Natural killer cell (primary cell): ENCODE data around the gene GABBR2. TPM values are rescaled to one million over a fixed set of nuclear protein-coding genes. Genes with fewer than 3 reads are reported as not detected.

Experiments used
- ATAC-seq, 3 donors: fragments of 150-1000 bp in 2 of 3; fragments of 200-7000 bp in 1 of 3; cut with Tn5 transposase; 1 replicate in 1 of 3; 2 replicates in 2 of 3; pipeline ENCODE4 v1.10.0; 2021; ENCODE audit warnings: mild to moderate bottlenecking in 2 of 3, moderate library complexity in 2 of 3
- DNase-seq, 2 donors: peaks; one replicate each; pipeline versions ENCODE4 v3.0.0 to v3.0.0-alpha.2; 2013 to 2021; ENCODE audit warnings: mixed read lengths in 1 of 2
- H3K27ac ChIP-seq: one replicate; pipeline ENCODE4 v1.5.1; 2013; ENCODE audit warnings: mild to moderate bottlenecking, low read length
- H3K27me3 ChIP-seq: one replicate; pipeline ENCODE4 v1.6.1; 2013; ENCODE audit warnings: low read length; ENCODE audit not compliant: control insufficient read depth, insufficient read depth
- H3K36me3 ChIP-seq: one replicate; pipeline ENCODE4 v1.6.1; 2013; ENCODE audit warnings: low read length; ENCODE audit not compliant: control insufficient read depth, insufficient read depth
- H3K4me1 ChIP-seq: one replicate; pipeline ENCODE4 v1.6.1; 2013; ENCODE audit warnings: low read length; ENCODE audit not compliant: control insufficient read depth, insufficient read depth
- H3K4me3 ChIP-seq: one replicate; pipeline ENCODE4 v1.5.1; 2013; ENCODE audit warnings: low read length
- H3K9me3 ChIP-seq: one replicate; pipeline ENCODE4 v1.6.1; 2013; ENCODE audit warnings: low read length; ENCODE audit not compliant: control insufficient read depth, insufficient read depth
- H3K27ac Mint-ChIP-seq, 2 donors: one replicate each; pipeline ENCODE4 v1.8.0; 2022; ENCODE audit warnings: mild to moderate bottlenecking in 2 of 2, mixed read lengths in 2 of 2, moderate library complexity in 1 of 2
- H3K27me3 Mint-ChIP-seq, 2 donors: one replicate each; pipeline ENCODE4 v1.8.0; 2022; ENCODE audit warnings: low read depth in 2 of 2, mixed read lengths in 2 of 2
- H3K36me3 Mint-ChIP-seq: one replicate; pipeline ENCODE4 v1.8.0; 2022; ENCODE audit warnings: mixed read lengths
- H3K4me1 Mint-ChIP-seq, 2 donors: one replicate each; pipeline ENCODE4 v1.8.0; 2022; ENCODE audit warnings: mixed read lengths in 2 of 2
- H3K4me3 Mint-ChIP-seq: one replicate; pipeline ENCODE4 v1.8.0; 2022; ENCODE audit warnings: mild to moderate bottlenecking, moderate library complexity, mixed read lengths
- H3K9me3 Mint-ChIP-seq, 2 donors: one replicate each; pipeline ENCODE4 v1.8.0; 2022; ENCODE audit warnings: mixed read lengths in 2 of 2
- WGBS: methylation state at CpG from one replicate; pipeline ENCODE4 v1.1.7; 2013; ENCODE audit warnings: missing lambda C conversion rate; ENCODE audit not compliant: insufficient coverage; 5-methylcytosine and 5-hydroxymethylcytosine counted together
- intact Hi-C: fragments of 100-400 bp; cut with micrococcal nuclease; formaldehyde crosslinking; loops from one replicate; pipeline ENCODE4 v1.14.2; 2022
- total RNA-seq, 4 donors: library from RNA; stranded (reverse); fragments of 120-200 nt in 1 of 4; gene quantifications; one replicate each; pipeline versions ENCODE4 v1.2.3 to v1.2.4, GENCODE V29; 2013 to 2022
- TF ChIP-seq, protein P1 (sequence below): fragments of 200-600 bp; IDR thresholded peaks from one replicate; pipeline ENCODE4 v1.8.0; 2022; ENCODE audit warnings: antibody characterized with exemption

The GABBR2 gene
- total RNA-seq, 3 donors from 2014 or later (not counting 1 experiment from before 2014, with no cell fraction given): not detected

DNA sequence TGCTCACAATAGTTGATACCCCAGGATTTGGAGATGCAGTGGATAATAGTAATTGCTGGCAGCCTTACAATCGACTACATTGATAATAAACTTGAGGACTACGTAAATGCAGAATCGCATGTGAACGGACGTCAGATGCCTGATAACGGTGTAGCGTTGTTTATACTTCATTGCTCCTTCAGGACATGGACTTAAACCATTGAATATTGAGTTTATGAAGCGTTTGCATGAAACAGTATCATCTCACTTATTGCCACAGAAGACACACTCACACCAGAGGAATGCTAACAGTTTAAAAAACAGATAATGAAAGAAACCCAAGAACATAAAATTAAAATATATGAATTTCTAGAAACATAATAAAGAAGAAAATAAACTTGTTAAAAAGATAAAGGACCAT lies 101.6 kb downstream of the GABBR2 start:
- TF ChIP-seq, protein P1, sequence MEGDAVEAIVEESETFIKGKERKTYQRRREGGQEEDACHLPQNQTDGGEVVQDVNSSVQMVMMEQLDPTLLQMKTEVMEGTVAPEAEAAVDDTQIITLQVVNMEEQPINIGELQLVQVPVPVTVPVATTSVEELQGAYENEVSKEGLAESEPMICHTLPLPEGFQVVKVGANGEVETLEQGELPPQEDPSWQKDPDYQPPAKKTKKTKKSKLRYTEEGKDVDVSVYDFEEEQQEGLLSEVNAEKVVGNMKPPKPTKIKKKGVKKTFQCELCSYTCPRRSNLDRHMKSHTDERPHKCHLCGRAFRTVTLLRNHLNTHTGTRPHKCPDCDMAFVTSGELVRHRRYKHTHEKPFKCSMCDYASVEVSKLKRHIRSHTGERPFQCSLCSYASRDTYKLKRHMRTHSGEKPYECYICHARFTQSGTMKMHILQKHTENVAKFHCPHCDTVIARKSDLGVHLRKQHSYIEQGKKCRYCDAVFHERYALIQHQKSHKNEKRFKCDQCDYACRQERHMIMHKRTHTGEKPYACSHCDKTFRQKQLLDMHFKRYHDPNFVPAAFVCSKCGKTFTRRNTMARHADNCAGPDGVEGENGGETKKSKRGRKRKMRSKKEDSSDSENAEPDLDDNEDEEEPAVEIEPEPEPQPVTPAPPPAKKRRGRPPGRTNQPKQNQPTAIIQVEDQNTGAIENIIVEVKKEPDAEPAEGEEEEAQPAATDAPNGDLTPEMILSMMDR: no peak
- H3K9me3 Mint-ChIP-seq: no peaks in the 10 kb centered on the region
- intact Hi-C loops: no loop called here
- WGBS: 96% methylated on average over 8 of the region's 8 CpGs
- H3K27me3 Mint-ChIP-seq: peaks cover 0 to 10% of the 10 kb centered on the region in 2 donors
- no peaks in the 10 kb centered on the region for H3K4me1 Mint-ChIP-seq
- ATAC-seq (no peak), DNase-seq (no peak)
- H3K36me3 Mint-ChIP-seq: no peaks in the 10 kb centered on the region
- no peak overlapping the region for H3K27ac Mint-ChIP-seq
- no peak overlapping the region for H3K27ac ChIP-seq
- no peak overlapping the region for H3K4me3 Mint-ChIP-seq
- no peaks in the 10 kb centered on the region for H3K4me1 ChIP-seq
- no peaks in the 10 kb centered on the region for H3K9me3 ChIP-seq
- no peaks in the 10 kb centered on the region for H3K36me3 ChIP-seq
- H3K27me3 ChIP-seq: no peaks in the 10 kb centered on the region
- H3K4me3 ChIP-seq: no peak overlapping the region

DNA sequence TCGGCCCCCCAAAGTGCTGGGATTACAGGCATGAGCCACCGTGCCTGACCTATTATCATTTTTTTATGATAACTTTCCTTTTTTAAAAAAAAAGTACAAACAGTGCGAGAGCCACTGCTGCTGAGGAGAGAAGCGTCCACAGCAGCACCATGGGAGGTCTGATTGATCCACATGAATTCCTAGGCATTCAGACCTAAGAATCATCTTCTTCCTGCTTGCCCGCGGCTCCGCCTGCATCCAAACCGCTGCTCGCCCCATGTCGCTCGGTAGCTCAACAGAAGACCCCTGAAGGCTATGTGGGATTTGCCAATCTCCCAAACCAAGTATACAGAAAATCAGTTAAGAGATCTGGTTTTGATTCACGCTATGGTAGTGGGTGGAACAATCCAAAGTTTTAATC lies 102.0 kb downstream of the GABBR2 start:
- WGBS: 89% methylated on average over 12 of the region's 12 CpGs
- H3K4me3 Mint-ChIP-seq: no peak overlapping the region
- no peak overlapping the region for H3K4me3 ChIP-seq
- no peaks in the 10 kb centered on the region for H3K36me3 Mint-ChIP-seq
- ATAC-seq: no peak
- H3K9me3 Mint-ChIP-seq: no peaks in the 10 kb centered on the region
- H3K4me1 ChIP-seq: no peaks in the 10 kb centered on the region
- no peaks in the 10 kb centered on the region for H3K4me1 Mint-ChIP-seq
- no peaks in the 10 kb centered on the region for H3K27me3 ChIP-seq
- H3K27me3 Mint-ChIP-seq: peaks cover 0 to 10% of the 10 kb centered on the region in 2 donors
- H3K9me3 ChIP-seq: no peaks in the 10 kb centered on the region
- no peak overlapping the region for H3K27ac Mint-ChIP-seq
- intact Hi-C loops: no loop called here
- DNase-seq: no peak
- no peaks in the 10 kb centered on the region for H3K36me3 ChIP-seq
- H3K27ac ChIP-seq: no peak overlapping the region
- TF ChIP-seq, protein P1: no peak

DNA sequence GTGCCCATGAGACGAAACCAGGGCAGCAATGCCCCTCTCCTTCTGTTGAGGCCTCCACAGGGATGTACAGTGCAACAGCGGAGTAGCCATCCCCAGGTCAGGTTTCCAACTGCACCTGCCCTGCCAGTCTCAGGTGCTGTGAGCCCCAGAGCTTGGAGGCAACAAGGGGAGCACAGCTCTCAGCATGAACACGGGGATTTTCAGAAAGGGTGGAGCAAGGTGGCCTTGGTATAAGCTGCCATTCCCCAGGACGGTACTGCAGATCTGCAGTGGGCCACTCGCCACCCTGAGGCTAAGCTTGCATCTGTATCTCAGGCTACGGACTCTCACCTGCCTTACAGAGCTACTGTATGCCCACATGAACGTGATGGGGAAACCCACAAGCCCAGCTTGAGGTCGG lies 103.6 kb downstream of the GABBR2 start:
- Histone ChIP-seq H3K9me3 (no peaks in the 10 kb centered on the region), H3K4me3 (no peak overlapping the region), H3K27me3 (no peaks in the 10 kb centered on the region), H3K36me3 (no peaks in the 10 kb centered on the region), H3K4me1 (no peaks in the 10 kb centered on the region), H3K27ac (no peak overlapping the region)
- Mint-ChIP-seq H3K27ac (no peak overlapping the region), H3K27me3 (peaks cover 0 to 10% of the 10 kb centered on the region in 2 donors), H3K4me1 (no peaks in the 10 kb centered on the region), H3K4me3 (no peak overlapping the region), H3K9me3 (no peaks in the 10 kb centered on the region), H3K36me3 (no peaks in the 10 kb centered on the region)
- 54% methylated on average over 8 of the region's 8 CpGs for WGBS
- ATAC-seq (no peak), DNase-seq (no peak)
- intact Hi-C loops: no loop called here
- TF ChIP-seq, protein P1: no peak

DNA sequence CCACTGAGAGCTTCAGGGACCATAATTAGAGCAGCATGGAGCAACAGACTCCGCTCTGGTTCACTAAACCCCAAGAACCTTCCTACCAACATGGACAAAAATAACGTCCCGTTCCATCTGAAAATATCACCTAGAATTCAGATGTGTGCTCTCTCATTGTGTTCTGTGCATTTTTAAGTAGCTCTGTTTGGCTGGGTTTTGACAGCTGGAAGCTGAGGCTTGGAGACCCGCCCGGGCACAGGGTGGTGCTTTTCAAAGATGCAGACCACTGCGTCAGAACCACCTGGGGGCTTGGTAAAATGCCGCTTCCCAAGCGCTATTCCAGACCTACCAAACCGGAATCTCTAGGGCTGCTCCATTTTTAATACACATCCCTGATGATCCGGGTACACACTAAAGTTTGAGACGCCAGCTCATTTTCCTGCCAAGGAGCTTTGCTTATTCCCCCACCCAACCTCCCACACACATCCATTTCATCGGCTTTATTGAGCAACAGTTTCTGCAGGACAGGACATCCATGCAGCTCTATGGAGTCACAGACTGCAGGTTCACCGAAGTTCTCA lies 104.8 kb downstream of the GABBR2 start:
- Histone ChIP-seq H3K9me3 (no peaks in the 10 kb centered on the region), H3K4me1 (no peaks in the 10 kb centered on the region), H3K36me3 (no peaks in the 10 kb centered on the region), H3K4me3 (no peak overlapping the region), H3K27ac (no peak overlapping the region), H3K27me3 (no peaks in the 10 kb centered on the region)
- Mint-ChIP-seq H3K27ac (no peak overlapping the region), H3K27me3 (peaks cover 0 to 10% of the 10 kb centered on the region in 2 donors), H3K9me3 (no peaks in the 10 kb centered on the region), H3K36me3 (no peaks in the 10 kb centered on the region), H3K4me3 (no peak overlapping the region), H3K4me1 (no peaks in the 10 kb centered on the region)
- ATAC-seq (no peak), DNase-seq (no peak)
- intact Hi-C loops: no loop called here
- TF ChIP-seq, protein P1: no peak
- 90% methylated on average over 13 of the region's 13 CpGs for WGBS
